ENCODE data around the gene FRAS1. TPM values are rescaled to one million over a fixed set of nuclear protein-coding genes. Genes with fewer than 3 reads are reported as not detected.

FRAS1 gene
- total RNA-seq, 2 experiments from 2014 or later: 0.08 TPM; not detected in 1

GRCh38 chr4:78396613-78397291, 339.6 kb downstream of the FRAS1 start:
- ChIA-PET POLR2A (no interaction called here), CTCF (no interaction called here)

- POLR2A ChIA-PET: no interaction called here
Observed at GRCh38 chr4:78397292-78397630, 340.1 kb downstream of the FRAS1 start.

GRCh38 chr4:78409612-78410202, 352.6 kb downstream of the FRAS1 start:
- CTCF ChIA-PET: interaction anchor here (0.7 kb wide), 1 partner anchor 443 kb away, joined by 3 read pairs; no protein-coding TSS in a partner anchor
- POLR2A ChIA-PET: no interaction called here

More at GRCh38 chr4:78397292-78397630, 340.1 kb downstream of the FRAS1 start:
- CTCF ChIA-PET: no interaction called here

GRCh38 chr4:78410225-78410624, 353.1 kb downstream of the FRAS1 start:
- ChIA-PET CTCF (no interaction called here), POLR2A (no interaction called here)

GRCh38 chr4:78410676-78411075, 353.6 kb downstream of the FRAS1 start:
- ChIA-PET CTCF (no interaction called here), POLR2A (no interaction called here)

- POLR2A ChIA-PET: no interaction called here
- CTCF ChIA-PET: no interaction called here
Observed at GRCh38 chr4:78414116-78414515, 357.0 kb downstream of the FRAS1 start.

- ChIA-PET CTCF (no interaction called here), POLR2A (no interaction called here)
Observed at GRCh38 chr4:78417603-78418002, 360.5 kb downstream of the FRAS1 start.

GRCh38 chr4:78418406-78418805, 361.3 kb downstream of the FRAS1 start:
- ChIA-PET CTCF (no interaction called here), POLR2A (no interaction called here)

GRCh38 chr4:78423790-78424189, 366.7 kb downstream of the FRAS1 start:
- POLR2A ChIA-PET: no interaction called here
- CTCF ChIA-PET: no interaction called here

- CTCF ChIA-PET: no interaction called here
- POLR2A ChIA-PET: interaction anchor here (0.7 kb wide), 1 partner anchor 1033 kb away, joined by 3 read pairs; no protein-coding TSS in a partner anchor
Observed at GRCh38 chr4:78424461-78424860, 367.3 kb downstream of the FRAS1 start.

- CTCF ChIA-PET: no interaction called here
Observed at GRCh38 chr4:78426972-78427371, 369.8 kb downstream of the FRAS1 start.

GRCh38 chr4:78428996-78429395, 371.9 kb downstream of the FRAS1 start:
- POLR2A ChIA-PET: no interaction called here
- CTCF ChIA-PET: no interaction called here

More at GRCh38 chr4:78426972-78427371, 369.8 kb downstream of the FRAS1 start:
- POLR2A ChIA-PET: no interaction called here

GRCh38 chr4:78432896-78433295, 375.8 kb downstream of the FRAS1 start:
- CTCF ChIA-PET: no interaction called here
- POLR2A ChIA-PET: no interaction called here

GRCh38 chr4:78437608-78438088, 380.5 kb downstream of the FRAS1 start:
- POLR2A ChIA-PET: no interaction called here
- CTCF ChIA-PET: no interaction called here

GRCh38 chr4:78439328-78439727, 382.2 kb downstream of the FRAS1 start:
- CTCF ChIA-PET: no interaction called here

GRCh38 chr4:78441756-78442155, 384.6 kb downstream of the FRAS1 start:
- POLR2A ChIA-PET: interaction anchor here (0.5 kb wide), 1 partner anchor 13 kb away, joined by 3 read pairs; no protein-coding TSS in a partner anchor
- CTCF ChIA-PET: no interaction called here

More at GRCh38 chr4:78439328-78439727, 382.2 kb downstream of the FRAS1 start:
- POLR2A ChIA-PET: no interaction called here

GRCh38 chr4:78446619-78447018, 389.5 kb downstream of the FRAS1 start:
- POLR2A ChIA-PET: no interaction called here
- CTCF ChIA-PET: no interaction called here

GRCh38 chr4:78451407-78451806, 394.3 kb downstream of the FRAS1 start:
- POLR2A ChIA-PET: no interaction called here
- CTCF ChIA-PET: no interaction called here

- ChIA-PET CTCF (no interaction called here), POLR2A (no interaction called here)
Observed at GRCh38 chr4:78454016-78454415, 396.9 kb downstream of the FRAS1 start.

- POLR2A ChIA-PET: no interaction called here
- CTCF ChIA-PET: interaction anchor here (0.7 kb wide), 1 partner anchor 244 kb away, joined by 3 read pairs; no protein-coding TSS in a partner anchor
Observed at GRCh38 chr4:78457751-78458150, 400.6 kb downstream of the FRAS1 start.

- ChIA-PET POLR2A (no interaction called here), CTCF (no interaction called here)
Observed at GRCh38 chr4:78459327-78459726, 402.2 kb downstream of the FRAS1 start.

- CTCF ChIA-PET: no interaction called here
- POLR2A ChIA-PET: no interaction called here
Observed at GRCh38 chr4:78460368-78460767, 403.2 kb downstream of the FRAS1 start.
